Activated CD4-positive, alpha-beta T cell treated with anti-CD3 and anti-CD28 coated beads, Interleukin-10, Interleukin-2, amounts not matched to agents 100 ng/mL and 50 ng/mL, durations not matched to agents 16 hours and 8 hours (primary cell): ENCODE results near the gene NUAK1.

Source experiments
- DNase-seq: peaks from one replicate; pipeline ENCODE4 v3.0.0-alpha.2; 2020

Gene NUAK1

GRCh38 chr12:106128585-106129328, 10.0 kb downstream of the NUAK1 start:
- DNase-seq, result no peak

- DNase-seq, result no peak
These were observed 11.2 kb downstream of the NUAK1 start for GRCh38 chr12:106127338-106128126.

- no peak for DNase-seq
These were observed 12.1 kb downstream of the NUAK1 start for GRCh38 chr12:106126441-106127337.

- no peak for DNase-seq
These were observed 13.2 kb downstream of the NUAK1 start for GRCh38 chr12:106125351-106126095.

DNA sequence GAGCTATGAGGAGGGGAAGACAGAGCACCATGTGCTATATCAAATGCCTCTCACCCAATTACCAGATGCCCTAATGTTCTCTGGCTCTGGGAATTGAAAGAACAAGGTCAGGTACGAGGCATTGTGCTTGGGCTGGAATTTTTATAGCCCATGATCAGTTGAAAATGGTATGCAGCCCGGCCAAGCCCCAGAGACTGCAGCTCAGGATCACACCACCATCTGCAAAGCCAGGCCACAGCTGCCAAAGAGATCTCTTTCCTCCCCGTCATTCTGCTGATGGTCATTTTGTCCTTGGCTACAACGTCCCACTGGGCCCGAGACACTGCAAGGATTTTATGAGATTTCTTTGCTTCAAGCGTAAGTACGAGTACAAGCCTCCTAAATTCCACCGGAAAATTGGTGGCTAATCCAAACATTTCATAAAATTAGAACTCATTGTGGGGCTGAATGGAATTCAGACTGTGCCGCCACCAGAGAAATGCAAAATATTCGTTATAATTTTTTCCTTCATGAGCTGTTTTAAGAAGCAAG, 15.1 kb downstream of the NUAK1 start:
- DNase-seq, result no peak

GRCh38 chr12:106123110-106123509, 15.6 kb downstream of the NUAK1 start:
- no peak for DNase-seq

- no peak for DNase-seq
These were observed 16.8 kb downstream of the NUAK1 start for GRCh38 chr12:106122004-106122403.

DNA sequence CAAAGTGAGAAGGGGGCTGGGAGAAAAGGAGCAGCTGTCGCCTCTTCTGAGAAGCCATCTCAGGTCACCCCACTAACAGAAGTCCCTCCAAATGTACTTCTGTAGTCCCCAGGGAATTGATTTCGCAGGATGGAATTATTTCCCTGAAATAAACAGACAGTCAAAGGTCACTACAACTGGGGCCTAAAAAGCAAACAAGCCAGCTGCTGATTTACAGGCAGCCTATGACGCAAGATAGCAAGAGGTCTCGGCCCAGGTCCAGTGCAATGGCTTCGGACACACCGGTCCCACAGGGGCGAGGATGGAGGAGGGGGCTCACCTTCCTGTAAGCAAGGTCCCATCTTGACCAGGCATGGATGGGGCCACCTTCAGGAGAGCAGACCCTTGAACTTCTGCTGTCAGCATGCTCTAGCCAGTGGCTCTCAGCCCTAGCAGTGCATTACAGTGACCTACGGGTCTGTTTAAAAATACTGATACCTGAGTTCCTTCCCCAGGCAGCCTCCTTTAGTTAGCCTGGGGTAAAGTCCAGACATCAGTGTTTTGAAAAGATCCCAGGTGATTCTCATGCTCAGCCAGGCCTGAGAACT, 18.1 kb downstream of the NUAK1 start:
- no peak for DNase-seq

GRCh38 chr12:106119301-106119700, 19.5 kb downstream of the NUAK1 start:
- DNase-seq, result no peak

- no peak for DNase-seq
These were observed 20.2 kb downstream of the NUAK1 start for GRCh38 chr12:106118381-106119130.

DNA sequence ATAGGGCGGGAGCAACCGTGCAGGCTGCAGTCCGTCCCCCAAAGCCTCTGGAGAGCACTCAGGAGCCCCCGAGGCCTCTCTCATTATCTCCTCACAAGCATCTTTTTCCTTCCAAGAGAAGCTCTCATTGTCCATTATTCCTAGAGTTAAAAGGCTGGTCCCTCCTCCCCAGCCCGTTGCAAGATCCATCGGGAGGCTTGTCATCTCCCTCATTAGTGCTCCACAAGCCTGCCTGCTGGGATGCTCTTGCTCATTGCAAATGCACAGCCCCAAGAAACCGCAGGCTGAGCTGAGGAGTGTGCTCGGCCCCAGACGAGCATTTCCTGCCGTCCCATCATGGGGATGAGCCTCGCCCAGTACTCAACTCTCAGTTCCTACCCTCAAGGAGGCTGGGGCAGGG, 23.3 kb downstream of the NUAK1 start:
- DNase-seq, result no peak

GRCh38 chr12:106114447-106115068, 24.2 kb downstream of the NUAK1 start:
- no peak for DNase-seq

GRCh38 chr12:106113824-106114446, 24.8 kb downstream of the NUAK1 start:
- no peak for DNase-seq

- DNase-seq, result no peak
These were observed 25.3 kb downstream of the NUAK1 start for GRCh38 chr12:106113446-106113823.

GRCh38 chr12:106113042-106113441, 25.7 kb downstream of the NUAK1 start:
- peak; percentile 45 for DNase-seq

DNA sequence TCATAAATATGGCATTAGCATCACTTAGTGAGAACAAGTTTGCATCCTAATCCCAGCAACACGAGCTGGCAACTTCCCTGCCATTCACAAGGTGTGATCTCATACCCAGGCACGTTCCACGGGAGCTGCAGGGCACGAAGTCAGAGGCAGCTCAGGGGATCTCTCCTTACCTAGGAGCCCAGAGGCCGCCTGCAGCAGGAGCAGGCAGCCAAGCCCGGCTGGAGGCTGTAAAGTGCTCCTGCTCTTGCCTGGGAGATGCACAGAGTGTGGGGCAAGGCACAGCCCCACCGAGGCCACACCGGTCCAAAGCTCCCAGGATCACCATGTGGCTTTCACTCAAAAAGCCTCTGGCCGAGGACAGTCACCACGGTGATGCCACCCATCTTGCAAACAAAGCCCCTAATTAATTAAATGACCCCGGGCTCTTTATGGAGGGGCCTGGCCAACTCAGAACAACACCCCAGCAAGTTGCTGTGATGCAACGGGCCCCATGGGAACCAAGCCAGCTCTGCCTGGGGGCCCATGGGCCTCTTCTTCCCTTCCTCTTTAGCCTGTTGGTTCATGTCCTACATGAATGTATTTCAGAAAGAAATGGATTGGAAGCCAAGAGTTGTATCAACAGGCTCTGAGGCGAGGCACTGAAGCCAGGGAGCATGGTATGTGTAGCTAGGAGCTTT, 26.5 kb downstream of the NUAK1 start:
- no peak for DNase-seq

GRCh38 chr12:106110626-106111300, 28.0 kb downstream of the NUAK1 start:
- peak; percentile 9 for DNase-seq

DNA sequence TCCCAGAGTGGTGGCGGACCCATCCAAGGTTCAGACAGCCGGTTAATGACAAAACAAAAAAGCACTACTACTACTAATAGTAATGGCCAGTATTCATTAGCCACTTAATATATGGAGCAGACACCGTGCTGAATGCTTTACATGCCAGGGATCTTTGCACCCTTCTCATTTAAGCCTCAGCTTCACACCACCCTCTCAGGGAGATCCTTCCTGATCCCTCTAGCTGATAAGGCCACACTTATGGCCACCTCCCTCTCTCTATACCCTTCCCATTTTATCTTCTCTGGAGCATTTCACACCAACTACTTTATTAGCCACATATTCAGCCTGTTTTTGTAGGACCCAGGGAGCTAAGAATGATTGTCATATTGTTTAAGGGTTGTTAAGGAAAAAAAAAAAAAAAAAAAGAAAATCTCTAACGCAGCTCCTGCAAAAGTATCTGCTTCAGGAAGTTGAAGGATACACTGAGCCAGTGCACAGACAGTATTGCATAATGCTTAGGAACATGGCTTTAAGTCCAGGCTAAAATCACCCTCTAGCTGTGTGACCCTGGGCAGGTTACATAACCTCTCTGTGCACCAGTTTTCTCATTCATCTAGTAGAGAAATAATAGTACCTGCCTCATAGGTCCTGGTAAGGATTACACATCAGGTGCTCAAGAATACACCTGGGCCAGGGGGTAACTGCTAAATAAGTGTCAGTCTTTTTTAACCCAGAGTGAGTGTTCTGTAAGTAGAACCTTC, 29.4 kb downstream of the NUAK1 start:
- DNase-seq, result no peak
